ENCODE measurements around the gene LDLRAD4.

- TF ChIP-seq CTCF (IDR thresholded peaks at IDR 0.05; ENCODE audit: insufficient read depth, low read length, poor library complexity, severe bottlenecking) (no peak), EZH2phosphoT487 (conservative IDR thresholded peaks at IDR 0.05; ENCODE audit: low read length) (no peak)
Observed at GRCh38 chr18:13286456-13287125, 68.0 kb downstream of the LDLRAD4 start.

Data from SU-DHL-6 (cell line).